Right renal cortex interstitium (tissue), 3 donors: ENCODE data around the gene SPPL3. TPM values are rescaled to one million over a fixed set of nuclear protein-coding genes. Genes with fewer than 3 reads are reported as not detected.

Source experiments
- DNase-seq, 3 donors: peaks; one replicate each; pipeline ENCODE4 v3.0.0-alpha.2; 2013; ENCODE audit warnings: low read depth in 3 of 3, low spot score in 2 of 3
- polyA plus RNA-seq, 3 donors: library from polyadenylated mRNA; unstranded; fragments of 120-200 nt; gene quantifications; one replicate each; pipeline ENCODE4 v1.2.1, GENCODE V29; 2013; ENCODE audit not compliant: insufficient read length in 3 of 3

The SPPL3 gene
- polyA plus RNA-seq, 3 donors: 85.2 to 87.3 (median 85.6) TPM

DNA sequence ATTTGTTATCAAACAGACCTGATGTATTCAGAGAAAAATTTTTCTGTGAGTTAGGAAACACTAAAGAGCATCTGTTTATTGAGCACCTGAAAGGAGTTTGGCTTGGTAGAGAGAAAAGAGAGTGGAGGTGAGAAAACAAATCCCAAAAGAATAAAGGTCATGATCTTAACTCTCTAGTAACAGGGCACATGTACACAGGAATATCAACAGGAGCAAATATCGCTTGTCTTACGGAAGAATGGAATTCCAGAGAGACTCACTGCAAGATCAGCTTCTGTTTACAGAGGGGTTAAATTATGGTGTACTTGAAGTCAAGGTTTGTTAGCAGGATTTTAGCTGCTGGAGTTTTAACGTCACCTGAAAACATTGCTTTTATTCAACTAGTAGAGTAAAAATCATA, 78.8 kb downstream of the SPPL3 start:
- no peak for DNase-seq

DNA sequence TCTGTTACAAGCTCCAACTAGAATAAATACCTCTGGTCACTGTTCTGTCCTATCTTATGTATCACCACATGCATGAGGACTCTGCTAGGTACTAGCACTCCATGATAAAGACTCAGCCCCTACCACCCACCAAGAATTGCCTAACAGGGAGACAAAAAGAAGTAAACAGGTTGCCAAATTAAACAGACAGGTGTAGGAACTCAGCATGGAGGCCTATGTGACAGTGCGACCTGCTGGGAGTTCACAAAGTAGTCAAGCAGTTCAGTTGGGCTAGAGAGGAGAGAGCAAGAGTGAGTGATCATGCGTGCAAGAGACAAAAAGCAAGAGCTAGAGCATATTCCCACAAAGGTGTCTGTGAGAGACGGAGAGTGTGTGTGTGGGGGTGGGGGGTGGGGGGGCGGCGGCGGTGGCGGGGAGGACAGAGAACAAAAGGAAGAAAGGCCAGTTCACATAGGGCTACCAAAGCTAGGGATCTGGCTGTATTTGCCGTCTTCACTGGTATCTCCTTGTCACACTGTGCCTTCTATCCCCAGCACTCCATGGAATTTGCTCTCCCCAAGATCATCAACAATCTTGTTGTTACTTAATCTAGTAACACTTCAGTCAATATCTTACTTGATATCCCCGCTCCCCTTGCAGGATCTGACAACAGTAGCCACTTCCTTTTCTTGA, 81.2 kb downstream of the SPPL3 start:
- DNase-seq: no peak

DNA sequence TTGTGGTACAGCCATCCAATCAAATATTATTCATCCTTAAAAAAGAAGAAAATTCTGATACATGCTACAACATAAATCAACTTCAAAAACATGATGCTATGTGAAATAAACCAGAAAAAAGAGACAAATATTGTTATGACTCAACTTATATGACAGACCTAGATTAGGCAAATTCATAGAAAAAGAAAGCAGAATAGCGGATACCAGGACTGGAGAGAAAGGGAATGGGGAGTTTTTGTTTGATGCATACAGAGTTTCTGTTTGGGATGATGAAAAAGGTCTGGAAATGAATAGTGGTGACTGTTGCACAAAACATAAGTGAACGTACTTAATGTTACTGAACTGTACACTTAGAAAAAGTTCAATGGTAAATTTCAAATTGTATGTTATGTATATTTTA, 82.3 kb downstream of the SPPL3 start:
- no peak for DNase-seq

DNA sequence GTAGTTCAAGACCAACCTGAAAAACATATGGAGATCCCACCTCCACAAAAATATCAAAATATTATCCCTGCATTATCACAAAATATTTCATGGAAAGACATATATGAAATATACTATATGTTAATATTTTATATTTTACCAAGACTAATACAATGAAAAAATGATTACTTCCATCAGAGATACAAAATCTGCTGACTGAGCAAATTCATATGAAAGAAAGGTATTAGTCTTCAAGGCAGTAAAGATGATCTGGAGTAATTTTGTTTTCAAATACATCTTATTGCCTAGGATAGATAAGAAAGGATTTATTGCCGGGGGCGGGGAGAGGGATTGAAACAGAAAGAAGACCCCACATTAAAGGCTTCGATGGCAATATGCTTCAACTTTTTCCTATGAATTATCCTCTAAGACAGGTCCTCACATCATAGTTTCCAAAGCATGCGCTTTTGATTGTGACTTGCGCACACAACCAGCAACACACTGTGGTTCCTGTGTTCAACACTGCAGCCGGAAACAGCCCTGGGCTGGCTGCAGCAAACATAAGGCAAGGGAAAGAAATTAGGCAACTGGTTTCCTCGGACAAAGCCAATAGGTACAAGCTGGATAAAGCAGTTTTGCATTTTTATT, 83.2 kb downstream of the SPPL3 start:
- no peak for DNase-seq

DNA sequence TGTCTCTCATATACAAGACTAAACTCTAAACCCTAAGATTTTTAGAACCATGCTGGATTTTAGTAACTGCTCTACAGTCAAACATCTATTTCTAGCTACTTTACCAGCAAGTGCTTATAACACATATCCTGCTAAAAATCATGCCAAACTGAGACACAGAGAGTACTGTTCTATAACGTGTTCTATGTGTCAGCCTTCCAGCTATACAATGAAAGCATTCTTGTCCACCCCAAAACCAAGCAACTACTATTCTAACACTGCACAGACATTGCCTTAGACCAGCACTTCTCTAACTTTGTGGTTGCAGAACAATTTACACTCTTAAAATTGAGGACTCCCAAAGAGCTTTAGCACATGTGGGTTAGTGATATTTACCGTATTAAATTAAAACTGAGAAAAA, 85.7 kb downstream of the SPPL3 start:
- no peak for DNase-seq

DNA sequence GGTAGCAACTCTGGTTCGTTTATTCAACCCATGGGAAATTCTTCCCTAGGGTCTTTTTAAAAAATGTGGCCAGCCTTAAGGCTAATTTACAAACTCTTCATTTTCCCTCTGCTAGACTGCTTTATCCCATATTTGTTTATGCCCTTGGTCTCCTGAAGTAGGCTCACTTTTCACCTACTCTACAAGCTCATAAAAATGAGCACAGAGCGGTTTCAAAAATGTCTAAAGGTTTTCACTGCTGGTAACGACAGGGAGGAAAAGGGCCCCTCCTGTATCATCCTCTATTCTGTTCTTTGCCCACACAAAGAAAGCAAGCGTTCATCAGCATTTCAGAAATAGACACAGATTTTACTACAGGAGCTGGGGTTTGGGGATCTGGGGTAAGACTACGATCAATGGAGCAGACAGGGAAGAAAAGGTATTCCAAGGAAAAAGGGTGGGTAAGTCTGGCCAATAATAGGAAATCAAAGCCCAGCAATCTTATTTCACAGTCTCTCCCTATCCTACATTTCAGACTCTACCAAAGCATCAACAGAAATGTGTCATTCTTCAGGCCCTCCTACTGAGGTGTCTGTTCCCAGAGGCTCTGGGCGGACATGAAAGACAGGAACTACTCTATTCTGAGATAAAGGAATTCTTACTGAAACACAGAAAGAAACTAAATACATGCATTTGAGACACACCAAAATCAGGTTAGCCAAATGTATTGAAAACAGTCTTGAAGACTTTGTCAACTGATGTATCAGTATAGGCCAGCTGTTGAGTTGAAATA, 86.4 kb downstream of the SPPL3 start:
- DNase-seq: no peak

DNA sequence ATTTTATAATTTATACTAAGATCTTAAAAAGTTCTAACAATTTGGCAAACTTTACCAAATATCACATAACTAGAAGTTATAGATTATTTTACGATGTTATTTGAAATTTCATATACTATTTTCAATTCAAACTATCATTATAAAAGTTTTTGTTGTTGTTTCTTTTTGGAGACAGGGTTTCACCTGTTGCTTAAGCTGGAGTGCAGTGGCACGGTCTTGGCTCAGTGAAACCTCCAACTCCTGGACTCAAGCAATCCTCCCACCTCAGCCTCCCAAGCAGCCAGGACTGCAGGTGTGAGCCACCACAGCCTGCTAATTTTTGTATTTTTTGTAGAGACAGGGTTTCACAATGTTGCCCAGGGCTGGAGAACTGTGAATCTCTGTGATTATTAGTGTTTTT, 87.8 kb downstream of the SPPL3 start:
- no peak for DNase-seq

DNA sequence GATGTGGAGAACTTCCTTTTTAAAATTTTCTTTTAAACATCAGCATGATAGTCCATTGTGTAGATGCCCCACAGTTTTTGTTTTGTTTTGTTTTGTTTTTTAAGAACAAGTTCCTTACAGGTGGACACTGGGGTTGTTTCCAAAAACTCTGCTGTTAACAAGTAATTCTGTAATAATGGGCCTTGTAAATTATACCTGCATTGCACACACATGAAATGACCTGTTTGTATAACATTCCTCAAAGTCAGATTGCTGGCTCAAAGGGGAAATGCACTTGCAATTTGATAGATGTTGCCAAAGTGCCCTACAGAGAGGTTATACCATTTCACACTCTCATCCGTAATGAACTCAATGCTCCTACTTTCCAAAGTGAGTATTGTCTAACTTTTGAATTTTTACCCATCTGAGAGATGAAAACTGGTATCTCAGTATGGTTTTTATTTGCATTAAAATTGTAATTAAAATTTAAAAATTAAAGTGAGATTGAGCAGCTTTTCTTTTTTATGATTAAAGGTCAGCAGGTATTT, 89.2 kb downstream of the SPPL3 start:
- DNase-seq: no peak

DNA sequence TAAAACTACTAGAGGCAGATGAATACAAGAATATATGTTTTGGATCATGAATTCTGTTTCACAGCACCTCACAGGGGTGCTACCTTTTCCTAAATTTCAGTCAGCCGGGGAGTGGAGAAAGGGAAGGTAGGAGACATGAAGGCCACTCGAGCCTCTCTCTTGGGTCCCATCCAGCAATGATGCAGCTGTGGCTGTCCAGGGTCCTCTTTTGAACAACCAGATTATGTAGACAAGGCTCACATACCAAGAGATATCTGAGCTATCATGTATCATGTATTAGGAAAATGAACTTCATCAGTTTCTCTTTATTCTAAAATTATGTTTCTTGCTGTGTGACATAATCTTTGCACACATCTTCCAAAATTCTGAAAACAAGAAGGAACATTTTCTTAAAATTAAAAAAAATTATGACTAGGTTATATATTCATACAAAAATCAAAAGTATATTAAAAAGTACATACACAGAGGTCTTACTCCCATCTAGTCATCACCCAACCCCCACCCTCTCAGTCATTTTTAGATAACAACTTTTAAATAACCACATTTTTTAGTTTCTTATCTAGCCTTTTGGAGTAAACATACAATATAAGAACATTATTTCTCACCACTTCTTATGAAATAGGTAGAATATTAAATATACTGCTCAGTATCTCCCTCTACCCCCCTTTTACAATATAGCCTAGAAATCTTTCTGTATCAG, 89.8 kb downstream of the SPPL3 start:
- no peak for DNase-seq

DNA sequence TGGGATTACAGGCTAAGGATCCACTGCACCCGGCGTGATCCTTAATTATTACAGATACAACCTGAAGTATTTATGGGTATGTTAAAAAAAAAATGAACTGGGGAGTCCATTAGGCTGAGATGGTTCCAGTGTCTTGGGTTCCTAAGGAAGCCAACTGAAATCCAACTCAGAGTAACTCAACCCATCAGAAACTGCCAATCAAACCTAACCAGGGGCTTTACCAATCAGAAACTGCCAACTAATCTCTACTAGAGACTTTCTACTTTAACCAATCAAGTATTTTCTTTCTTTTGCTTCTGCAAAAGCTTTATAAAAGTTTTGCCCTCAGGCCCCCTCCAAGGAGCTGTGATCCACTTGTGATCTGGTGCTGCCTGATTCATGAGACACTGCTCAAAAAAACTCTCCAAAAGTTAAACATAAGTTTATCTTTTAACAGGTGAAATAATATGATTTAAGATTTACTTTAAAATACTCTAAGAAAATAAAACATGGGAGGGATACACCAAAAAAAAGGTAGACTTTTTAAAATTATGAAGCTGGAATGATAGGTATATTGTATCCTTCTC, 90.5 kb downstream of the SPPL3 start:
- no peak for DNase-seq

DNA sequence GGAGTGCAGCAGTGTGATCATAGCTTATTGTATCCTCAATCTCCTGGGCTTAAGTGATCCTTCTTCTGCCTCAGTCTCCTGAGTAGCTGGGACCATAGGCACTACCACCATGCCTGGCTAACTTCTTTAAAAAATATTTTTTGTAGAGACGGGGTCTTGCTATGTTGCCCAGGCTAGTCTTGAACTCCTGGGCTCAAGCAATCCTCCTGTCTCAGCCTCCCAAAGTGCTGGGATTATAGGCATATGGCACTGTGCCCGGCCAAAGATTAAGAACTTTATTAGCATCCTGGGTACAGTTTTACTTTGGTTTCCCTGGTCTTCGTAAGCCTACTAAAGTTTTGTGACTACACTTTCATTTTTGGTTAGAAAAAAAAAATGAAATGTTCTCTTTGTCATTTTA, 94.1 kb downstream of the SPPL3 start:
- no peak for DNase-seq

DNA sequence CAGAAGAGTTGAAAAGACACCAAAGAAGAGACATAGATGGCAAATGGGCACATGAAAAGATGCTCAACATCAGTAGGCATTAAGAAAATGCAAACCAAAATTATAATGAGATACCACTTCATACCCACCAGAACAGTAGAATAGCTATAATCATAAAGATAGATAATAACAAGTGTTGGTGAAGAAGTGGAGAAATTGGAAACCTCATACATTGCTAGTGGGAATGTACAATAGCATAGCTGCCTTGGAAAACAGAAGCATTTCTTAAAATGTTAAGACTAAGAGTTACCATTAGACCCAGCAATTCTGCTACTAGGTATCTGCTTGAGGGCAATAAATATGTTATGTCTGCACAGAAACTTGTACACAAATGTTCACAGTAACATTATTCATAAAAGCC, 99.7 kb downstream of the SPPL3 start:
- DNase-seq: no peak

DNA sequence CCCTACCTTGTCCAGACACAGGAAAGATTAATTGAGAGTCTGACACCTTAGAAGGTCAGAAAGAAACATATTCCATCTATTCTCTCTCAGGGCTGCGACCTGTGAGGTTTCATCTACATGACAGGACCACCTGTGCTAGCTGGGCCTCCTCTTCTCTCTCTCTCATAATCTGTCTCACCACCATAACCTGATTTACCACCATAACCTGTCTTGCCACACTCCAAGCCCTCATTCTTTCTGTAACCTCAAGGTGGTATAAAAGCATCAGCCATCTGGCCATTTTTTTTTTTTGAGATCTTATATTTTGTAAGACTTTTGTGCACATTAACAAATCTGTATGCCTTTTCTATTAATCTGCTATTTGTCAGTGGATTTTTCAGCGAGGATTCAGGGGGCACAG, 103.0 kb downstream of the SPPL3 start:
- no peak for DNase-seq

DNA sequence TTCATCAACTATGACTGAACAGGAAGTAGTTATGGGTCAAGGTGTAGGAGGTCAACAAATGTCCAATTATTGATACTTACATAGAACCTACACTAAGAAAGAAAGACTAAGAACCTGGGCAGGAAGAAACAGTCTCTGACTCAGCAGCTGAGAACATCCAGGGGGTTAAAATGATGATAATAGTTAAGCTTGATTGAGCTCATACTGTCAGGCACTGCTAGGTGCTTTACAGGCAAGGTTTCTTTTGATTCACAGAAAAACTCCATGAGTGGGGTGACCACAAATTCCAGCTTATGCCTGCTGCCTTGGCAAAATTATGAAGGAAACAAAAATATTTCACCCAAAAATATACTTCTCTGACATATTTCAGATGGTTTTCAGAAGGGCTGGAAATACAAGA, 103.5 kb downstream of the SPPL3 start:
- DNase-seq: no peak

DNA sequence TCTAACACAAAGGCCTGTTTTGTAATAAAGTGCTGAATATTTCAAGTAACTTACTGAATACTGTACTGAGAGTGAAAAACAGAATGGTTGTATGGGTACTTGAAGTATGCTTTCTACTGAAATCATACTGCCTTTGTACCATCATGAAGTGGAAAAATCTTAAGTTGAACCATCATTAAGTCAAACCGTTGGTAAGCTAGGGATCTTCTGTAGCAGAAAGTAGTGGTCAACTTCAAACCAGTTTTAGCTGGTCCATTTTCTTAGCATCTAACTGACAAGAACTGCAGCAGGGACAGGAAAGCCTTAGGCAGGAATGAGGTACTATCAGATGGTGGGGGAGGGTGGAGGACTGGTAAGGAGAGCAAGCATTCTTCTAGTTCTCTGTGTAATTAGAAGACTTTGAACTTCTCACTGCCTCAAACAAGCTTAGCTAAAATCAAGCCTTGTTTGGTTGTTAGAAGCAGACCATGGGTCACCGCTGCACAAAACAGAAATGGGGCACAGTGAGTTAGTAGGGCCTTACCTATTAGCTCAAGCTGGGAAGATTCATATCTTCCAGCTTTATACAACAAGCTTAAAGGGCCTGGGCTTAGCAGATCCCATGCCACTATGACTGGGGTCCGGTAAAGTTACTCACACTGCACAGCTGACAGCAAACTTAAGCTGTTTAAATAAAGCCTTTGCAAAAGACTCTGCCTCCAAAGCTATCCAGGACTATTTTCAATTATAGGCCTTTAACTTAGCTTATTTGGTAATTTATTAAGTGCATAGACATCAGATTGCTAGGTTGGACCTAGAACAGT, 104.7 kb downstream of the SPPL3 start:
- no peak for DNase-seq

DNA sequence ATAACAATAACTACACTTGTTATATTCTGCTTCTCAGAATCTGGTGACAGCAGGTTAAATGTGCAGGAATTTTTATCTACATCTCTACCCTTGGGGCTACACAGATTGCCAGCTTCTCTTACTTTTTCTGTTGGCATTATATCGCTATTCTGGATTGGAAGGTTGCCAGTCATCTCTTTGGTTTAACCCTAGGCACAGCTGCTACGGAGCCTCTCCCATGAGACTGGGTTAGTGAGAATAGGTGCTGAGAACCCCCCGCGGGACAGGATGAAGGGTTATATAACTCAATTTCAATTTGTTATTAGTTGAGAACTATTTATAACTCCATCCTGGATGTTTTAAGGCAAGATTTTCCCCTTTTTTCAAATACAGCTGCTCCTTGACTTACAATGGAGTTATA, 105.5 kb downstream of the SPPL3 start:
- DNase-seq: no peak

DNA sequence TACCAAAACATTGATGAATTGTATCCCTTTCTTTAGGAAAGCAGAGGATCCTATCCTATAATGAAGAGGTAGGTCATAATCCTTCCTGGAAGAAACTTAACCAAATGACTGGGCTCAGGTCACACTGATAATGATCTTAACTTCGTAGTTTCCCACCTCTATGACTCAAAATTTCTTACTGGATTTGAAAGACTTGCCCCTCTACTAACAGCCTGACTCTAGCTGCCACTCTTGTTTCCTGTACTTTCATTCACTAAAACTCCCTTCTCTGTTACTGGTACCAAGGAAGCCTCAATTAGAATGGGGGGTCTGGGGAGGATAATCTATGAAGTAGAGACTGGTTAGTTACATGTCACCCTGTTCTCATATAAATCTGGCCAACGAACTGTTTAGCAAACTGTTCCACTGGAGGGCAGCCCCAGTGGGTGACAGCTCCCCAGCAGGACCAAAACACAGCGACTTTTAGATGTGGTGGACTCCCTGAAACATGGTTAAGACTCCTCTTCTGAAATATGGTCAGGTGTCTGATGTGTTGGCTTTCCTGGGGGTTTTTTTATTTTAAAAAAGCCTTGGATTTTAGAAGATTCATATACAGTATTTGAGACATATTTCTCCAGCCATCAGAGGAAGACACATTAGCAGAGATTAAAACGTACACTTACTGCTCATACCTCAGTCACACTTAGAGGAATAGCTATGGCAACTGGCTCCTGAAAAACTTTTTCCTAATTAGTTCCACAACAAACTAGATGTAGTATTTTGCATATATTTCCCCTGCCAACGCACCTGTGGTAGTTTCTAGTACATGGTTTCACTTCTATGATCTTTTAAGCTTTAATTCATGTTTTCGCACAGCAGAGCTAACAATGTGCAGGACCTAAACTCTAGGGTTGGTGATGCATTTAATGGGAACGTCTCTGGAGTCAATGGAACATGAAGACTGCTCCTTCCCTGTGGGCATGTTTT, 106.2 kb downstream of the SPPL3 start:
- DNase-seq: no peak

DNA sequence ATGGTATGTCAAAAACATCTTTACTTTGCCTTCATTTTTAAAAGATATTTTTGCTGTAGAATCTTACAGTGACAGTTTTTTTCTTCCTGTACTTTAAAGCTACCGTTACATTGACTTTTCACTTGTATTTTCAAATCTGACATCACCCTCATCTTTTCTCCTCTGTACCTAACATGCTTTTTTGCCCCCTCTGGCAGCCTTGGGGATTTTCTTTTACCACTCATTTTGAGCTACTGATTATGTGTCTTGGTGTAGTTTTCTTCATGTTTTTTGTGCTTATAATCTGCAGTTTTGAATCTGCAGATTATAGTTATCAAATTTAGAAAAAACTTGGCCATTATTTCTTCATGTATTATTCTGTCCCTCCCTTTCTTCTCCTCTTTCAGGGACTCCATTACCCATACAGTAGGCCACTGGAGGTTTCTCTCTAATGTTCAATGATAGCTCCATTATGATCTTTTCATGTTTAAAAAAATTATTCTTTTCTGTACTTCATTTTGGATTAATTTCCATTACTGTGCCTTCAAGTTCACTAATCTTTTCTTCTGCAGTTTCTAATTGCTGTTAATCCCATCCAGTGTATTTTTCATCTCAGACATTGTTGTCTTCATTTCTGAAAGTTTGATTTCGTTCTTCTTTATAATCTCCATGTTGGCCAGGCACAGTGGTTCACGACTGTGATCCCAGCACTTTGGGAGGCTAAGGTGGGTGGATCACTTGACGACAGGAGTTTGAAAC, 108.5 kb downstream of the SPPL3 start:
- no peak for DNase-seq
